HepG2 (cell line): ENCODE measurements around the gene CCDC77. TPM values are rescaled to one million over a fixed set of nuclear protein-coding genes. Genes with fewer than 3 reads are reported as not detected.

Experiments
- ATAC-seq: fragments of 200-7000 bp; cut with Tn5 transposase; 3 replicates; pipeline ENCODE4 v1.9.1; 2020; ENCODE audit warnings: mild to moderate bottlenecking, moderate library complexity
- BruUV-seq: library from RNA; stranded (reverse); fragments of 400-500 nt; replicated peaks from 2 replicates; lab custom pipeline; 2021; lab: Mats Ljungman, UMichigan
- CTCF ChIA-PET: fragments of 300-600 bp; formaldehyde crosslinking; extraction: SDS; loops from one replicate; lab custom pipeline; 2021; ENCODE audit warnings: low total read pairs, inconsistent platforms, low intra/inter-chr PET ratio; lab: Yijun Ruan, JAX
- POLR2A ChIA-PET: fragments of 350-600 bp; sonication (Branson Sonifier 250); formaldehyde crosslinking; loops from one replicate; lab custom pipeline; 2020; ENCODE audit warnings: antibody characterized with exemption, inconsistent platforms; lab: Yijun Ruan, JAX
- DNase-seq: peaks from one replicate; pipeline ENCODE4 v3.0.0-alpha.2; 2015; ENCODE audit warnings: low spot score
- FAIRE-seq: peaks from 3 replicates; lab custom pipeline; 2011; peaks lifted over from hg19 to GRCh38; lab: Jason Lieb, UNC
- H2AFZ ChIP-seq: one replicate; pipeline ENCODE4 v1.6.1; 2011; ENCODE audit warnings: low read length, inconsistent platforms
- H3K27ac ChIP-seq: fragments of 300-600 bp; 3 replicates; pipeline ENCODE4 v1.8.0; 2011; ENCODE audit warnings: mixed run types, mild to moderate bottlenecking, mixed read lengths, low read length, inconsistent platforms; ENCODE audit not compliant: insufficient read depth; ENCODE audit errors: extremely low read length
- H3K27me3 ChIP-seq, 2 experiments: fragments of 200-600 bp in 1 of 2; 2 replicates in 1 of 2; 3 replicates in 1 of 2; pipeline versions ENCODE4 v1.6.0 to v1.8.0; 2011; ENCODE audit warnings: low read length in 2 of 2, mild to moderate bottlenecking in 2 of 2, moderate library complexity in 2 of 2, inconsistent platforms in 1 of 2; ENCODE audit not compliant: insufficient read depth in 2 of 2, control insufficient read depth in 1 of 2
- H3K36me3 ChIP-seq, 2 experiments: fragments of 200-600 bp in 1 of 2; replicated peaks in 1 of 2; 2 replicates in 1 of 2; 3 replicates in 1 of 2; pipeline versions ENCODE4 v1.5.1 to v1.8.0; 2011; ENCODE audit warnings: low read length in 2 of 2, inconsistent platforms in 1 of 2; ENCODE audit not compliant: insufficient read depth in 2 of 2, control insufficient read depth in 1 of 2
- H3K4me1 ChIP-seq: 2 replicates; pipeline ENCODE4 v1.5.1; 2012; ENCODE audit warnings: low read length, inconsistent platforms; ENCODE audit not compliant: insufficient read depth
- H3K4me2 ChIP-seq: 2 replicates; pipeline ENCODE4 v1.6.0; 2011; ENCODE audit warnings: low read depth, low read length, inconsistent platforms
- H3K4me3 ChIP-seq, 3 experiments: fragments of 200-600 bp in 1 of 3; sonication (generic), shearing (Covaris generic) in 1 of 3; replicated peaks in 1 of 3; 2 replicates each; pipeline ENCODE4 v1.5.1; 2011 to 2016; ENCODE audit warnings: low read length in 3 of 3, inconsistent platforms in 2 of 3, low read depth in 2 of 3, mild to moderate bottlenecking in 2 of 3, control low read depth in 1 of 3, mixed read lengths in 1 of 3; ENCODE audit not compliant: insufficient read depth in 1 of 3
- H3K79me2 ChIP-seq: one replicate; pipeline ENCODE4 v1.6.1; 2011; ENCODE audit warnings: low read length, inconsistent platforms; ENCODE audit not compliant: insufficient read depth
- H3K9ac ChIP-seq: 2 replicates; pipeline ENCODE4 v1.6.0; 2011; ENCODE audit warnings: mild to moderate bottlenecking, low read depth, low read length, inconsistent platforms; ENCODE audit not compliant: insufficient read depth
- H3K9me3 ChIP-seq: 2 replicates; pipeline ENCODE4 v1.5.1; 2012; ENCODE audit warnings: mild to moderate bottlenecking, low read length
- H4K20me1 ChIP-seq: 2 replicates; pipeline ENCODE4 v1.6.0; 2011; ENCODE audit warnings: inconsistent platforms, mild to moderate bottlenecking, low read length, moderate library complexity; ENCODE audit not compliant: insufficient read depth
- ARNTL ChIP-seq: sonication (generic); formaldehyde crosslinking; IDR thresholded peaks from 2 replicates; pipeline ENCODE4 v1.4.0; 2020; ENCODE audit warnings: mild to moderate bottlenecking, missing genetic modification reagents
- ATF4 ChIP-seq, 2 experiments: fragments of 450-650 bp in 1 of 2; sonication (generic) in 1 of 2; formaldehyde crosslinking; IDR thresholded peaks; 2 replicates each; pipeline versions ENCODE4 v1.5.0 to v1.8.0; 2020 to 2022; ENCODE audit warnings: mild to moderate bottlenecking in 1 of 2, missing genetic modification reagents in 1 of 2
- CBX5 ChIP-seq: sonication (generic); formaldehyde crosslinking; IDR thresholded peaks from 2 replicates; pipeline ENCODE4 v1.4.0; 2020; ENCODE audit warnings: missing genetic modification reagents, borderline replicate concordance
- DDIT3 ChIP-seq: sonication (generic); formaldehyde crosslinking; IDR thresholded peaks from 2 replicates; pipeline ENCODE4 v1.4.0; 2020; ENCODE audit warnings: mild to moderate bottlenecking, missing genetic modification reagents
- ELF3 ChIP-seq: IDR thresholded peaks from 2 replicates; pipeline ENCODE4 v1.6.1; 2016; ENCODE audit warnings: missing genetic modification reagents, missing compliant biosample characterization
- EP300 ChIP-seq, 3 experiments: sonication (generic) in 1 of 3; formaldehyde crosslinking in 1 of 3; IDR thresholded peaks; 2 replicates each; pipeline versions ENCODE4 v1.5.1 to v1.6.1; 2011 to 2020; ENCODE audit warnings: low read depth in 2 of 3, low read length in 2 of 3, borderline replicate concordance in 1 of 3, improper control_type of control experiment in 1 of 3, mild to moderate bottlenecking in 1 of 3, missing genetic modification reagents in 1 of 3, moderate library complexity in 1 of 3
- IRF9 ChIP-seq: sonication (generic); formaldehyde crosslinking; IDR thresholded peaks from 2 replicates; pipeline ENCODE4 v1.8.0; 2022; ENCODE audit warnings: missing genetic modification reagents, mild to moderate bottlenecking, borderline replicate concordance
- KLF9 ChIP-seq: IDR thresholded peaks from 2 replicates; pipeline ENCODE4 v1.6.1; 2016; ENCODE audit warnings: low read depth
- MXI1 ChIP-seq: IDR thresholded peaks from 3 replicates; pipeline ENCODE4 v1.6.1; 2012; ENCODE audit warnings: low read depth, low read length, inconsistent platforms, borderline replicate concordance
- POLR2AphosphoS5 ChIP-seq: IDR thresholded peaks from 2 replicates; pipeline ENCODE4 v1.6.1; 2012; ENCODE audit warnings: low read depth, low read length
- RARA ChIP-seq: IDR thresholded peaks from 2 replicates; pipeline ENCODE4 v1.6.1; 2016; ENCODE audit warnings: missing genetic modification reagents, missing compliant biosample characterization
- REPIN1 ChIP-seq: sonication (generic); formaldehyde crosslinking; IDR thresholded peaks from 2 replicates; pipeline ENCODE4 v1.8.0; 2022; ENCODE audit warnings: missing genetic modification reagents, low read depth, mild to moderate bottlenecking, borderline replicate concordance
- SALL1 ChIP-seq: sonication (generic); formaldehyde crosslinking; IDR thresholded peaks from 2 replicates; pipeline ENCODE4 v1.8.0; 2022; ENCODE audit warnings: mild to moderate bottlenecking, missing genetic modification reagents
- SCMH1 ChIP-seq: sonication (generic); formaldehyde crosslinking; IDR thresholded peaks from 2 replicates; pipeline ENCODE4 v1.9.0; 2021; ENCODE audit warnings: missing genetic modification reagents, mild to moderate bottlenecking, borderline replicate concordance
- SP5 ChIP-seq: IDR thresholded peaks from 2 replicates; pipeline ENCODE4 v1.6.1; 2016; ENCODE audit warnings: low read depth, borderline replicate concordance
- TAF15 ChIP-seq: fragments of 200-400 bp; formaldehyde crosslinking; IDR thresholded peaks from one replicate; pipeline ENCODE4 v1.6.1; 2018; ENCODE audit warnings: mild to moderate bottlenecking, low read depth, low read length; ENCODE audit not compliant: poor library complexity, severe bottlenecking
- ZNF44 ChIP-seq: sonication (generic); formaldehyde crosslinking; IDR thresholded peaks from 2 replicates; pipeline ENCODE4 v1.5.1; 2020; ENCODE audit warnings: mild to moderate bottlenecking, missing genetic modification reagents
- ZNF644 ChIP-seq: IDR thresholded peaks from 2 replicates; pipeline ENCODE4 v1.6.1; 2016; ENCODE audit warnings: low read depth
- ZNF777 ChIP-seq: sonication (generic); formaldehyde crosslinking; IDR thresholded peaks from 2 replicates; pipeline ENCODE4 v1.4.0; 2020; ENCODE audit warnings: missing genetic modification reagents
- WGBS: methylation state at CpG from one replicate; pipeline ENCODE4 v1.1.6; 2017; ENCODE audit warnings: low lambda C conversion rate; 5-methylcytosine and 5-hydroxymethylcytosine counted together
- in situ Hi-C: cut with HindIII; loops from 2 replicates; pipeline ENCODE4 v1.10.0; 2017; ENCODE audit warnings: low pct_unique_long_range_greater_than_20kb; ENCODE audit not compliant: extremely low pct_ligation_motif_present
- intact Hi-C: fragments of 100-400 bp; cut with micrococcal nuclease; formaldehyde crosslinking; loops from one replicate; pipeline ENCODE4 v1.10.0; 2022; ENCODE audit not compliant: unreplicated experiment
- polyA plus RNA-seq, 8 experiments: library from polyadenylated mRNA; depleted of rRNA in 3 of 8; stranded (reverse) in 7 of 8; unstranded in 1 of 8; fragments of >200 nt; fragmentation: Illumina TruSeq in 4 of 8; extraction: Trizol in 4 of 8; gene quantifications; 2 replicates each; pipeline versions ENCODE4 v1.2.1 to v1.2.3, GENCODE V29; 2011 to 2016; ENCODE audit warnings: low read depth in 4 of 8, missing spikeins in 1 of 8, mixed read lengths in 1 of 8; ENCODE audit not compliant: insufficient read depth in 1 of 8
- total RNA-seq, 5 experiments: library from RNA; depleted of rRNA; stranded (reverse); fragments of >200 nt; fragmentation: Illumina TruSeq; extraction: Trizol; gene quantifications; 2 replicates each; pipeline ENCODE4 v1.2.3, GENCODE V29; 2016; ENCODE audit warnings: low read depth in 1 of 5

Gene CCDC77
- total and polyA plus RNA-seq, 2 of the 13 experiments (the other 11 are each of a cell fraction or from before 2014, with no cell fraction given), result 6.4 to 16.4 TPM

GRCh38 chr12:418432-418831 is 17.0 kb downstream of the CCDC77 start:
- Histone ChIP-seq H4K20me1 (no peaks in the 10 kb centered on the region), H3K27me3 (no peaks in the 10 kb centered on the region), H3K9ac (no peak overlapping the region), H3K4me3 (no peak overlapping the region), H3K4me2 (no peak overlapping the region), H3K27ac (no peak overlapping the region), H2AFZ (no peak overlapping the region), H3K9me3 (no peaks in the 10 kb centered on the region), H3K4me1 (no peaks in the 10 kb centered on the region), H3K36me3 (peaks cover 10 to 43% of the 10 kb centered on the region in 2 experiments; a peak in 4 of 5 replicates), H3K79me2 (no peaks in the 10 kb centered on the region)
- intact Hi-C loops, result no loop called here
- CTCF ChIA-PET, result no interaction called here
- no TSS peak for BruUV-seq
- FAIRE-seq (no peak), DNase-seq (no peak), ATAC-seq (no peak)
- TF ChIP-seq TAF15, result no peak
- TF ChIP-seq DDIT3, result no peak
- no peak for TF ChIP-seq SCMH1 (CRISPR knock-in tag)
- no peak for TF ChIP-seq EP300 (IDR thresholded peaks at IDR 0.05; ENCODE audit: low read depth in 2 of 2, low read length in 2 of 2)
- TF ChIP-seq EP300 (CRISPR knock-in tag; IDR thresholded peaks at IDR 0.05; ENCODE audit: borderline replicate concordance), result no peak
- no peak for TF ChIP-seq ELF3 (CRISPR knock-in tag)
- no peak for TF ChIP-seq POLR2AphosphoS5
- no peak for TF ChIP-seq KLF9 (CRISPR knock-in tag)
- WGBS, result 96% methylated on average over 6 of the region's 6 CpGs
- in situ Hi-C loops, result no loop called here
- POLR2A ChIA-PET, result no interaction called here

GRCh38 chr12:422526-422925 is 21.1 kb downstream of the CCDC77 start:
- Histone ChIP-seq H3K79me2 (no peaks in the 10 kb centered on the region), H3K4me3 (no peak overlapping the region), H3K4me1 (no peaks in the 10 kb centered on the region), H3K4me2 (no peak overlapping the region), H2AFZ (no peak overlapping the region), H3K9me3 (no peaks in the 10 kb centered on the region), H3K36me3 (peaks cover 8 to 46% of the 10 kb centered on the region in 2 experiments; a peak in 4 of 5 replicates), H4K20me1 (no peaks in the 10 kb centered on the region), H3K27ac (no peak overlapping the region), H3K9ac (no peak overlapping the region), H3K27me3 (no peaks in the 10 kb centered on the region)
- DNase-seq (no peak), ATAC-seq (no peak), FAIRE-seq (no peak)
- in situ Hi-C loops (no loop called here), intact Hi-C loops (no loop called here)
- 95% methylated on average over 3 of the region's 3 CpGs for WGBS
- ChIA-PET CTCF (no interaction called here), POLR2A (no interaction called here)
- BruUV-seq, result no TSS peak
- TF ChIP-seq CBX5 (no peak), ATF4 (CRISPR knock-in tag; IDR thresholded peaks at IDR 0.05) (no peak), ZNF777 (CRISPR knock-in tag) (no peak), SP5 (CRISPR knock-in tag) (no peak), SALL1 (CRISPR knock-in tag) (no peak), ARNTL (CRISPR knock-in tag) (no peak), IRF9 (no peak), REPIN1 (CRISPR knock-in tag) (no peak), ZNF644 (CRISPR knock-in tag) (no peak), RARA (CRISPR knock-in tag) (no peak), ZNF44 (CRISPR knock-in tag) (no peak), MXI1 (no peak)
